K562 (cell line): ENCODE data around the gene RCSD1. TPM values are rescaled to one million over a fixed set of nuclear protein-coding genes. Genes with fewer than 3 reads are reported as not detected.
A peak's percentile ranks its signal among the peaks of the same experiment; 100 is the strongest.

Experiments
- ATAC-seq: fragments of 200-7000 bp; cut with Tn5 transposase; 3 replicates; pipeline ENCODE4 v1.9.1; 2020; ENCODE audit warnings: moderate library complexity
- BruUV-seq: library from RNA; stranded (reverse); fragments of 400-500 nt; replicated peaks from 2 replicates; lab custom pipeline; 2021; lab: Mats Ljungman, UMichigan
- CTCF ChIA-PET: fragments of 300-600 bp; formaldehyde crosslinking; extraction: SDS; loops from one replicate; lab custom pipeline; 2021; ENCODE audit warnings: low intra/inter-chr PET ratio; lab: Yijun Ruan, JAX
- POLR2A ChIA-PET: fragments of 300-600, 350-650 bp; sonication (Branson Sonifier 250); formaldehyde crosslinking; extraction: SDS; loops from one replicate; lab custom pipeline; 2021; ENCODE audit warnings: antibody characterized with exemption, inconsistent platforms; lab: Yijun Ruan, JAX
- DNase-seq, 4 experiments: peaks; one replicate each; pipeline versions ENCODE4 v3.0.0 to v3.0.0-alpha.2; 2011 to 2018; ENCODE audit warnings: low spot score in 3 of 4, mixed read lengths in 3 of 4; ENCODE audit errors: extremely low read depth in 1 of 4
- FAIRE-seq: peaks from 2 replicates; lab custom pipeline; 2011; peaks lifted over from hg19 to GRCh38; lab: Jason Lieb, UNC
- H2AFZ ChIP-seq: 2 replicates; pipeline ENCODE4 v1.6.0; 2011; ENCODE audit warnings: low read depth, low read length, control low read depth, inconsistent platforms
- H3K27ac ChIP-seq: fragments of 200-600 bp; 3 replicates; pipeline ENCODE4 v1.8.0; 2011; ENCODE audit warnings: low read depth, mild to moderate bottlenecking, control low read depth, inconsistent platforms, low read length, moderate library complexity, mixed read lengths; ENCODE audit errors: extremely low read depth
- H3K27me3 ChIP-seq, 2 experiments: fragments of 300-600 bp in 1 of 2; 2 replicates in 1 of 2; 3 replicates in 1 of 2; pipeline versions ENCODE4 v1.6.0 to v1.8.0; 2011; ENCODE audit warnings: inconsistent platforms in 2 of 2, low read length in 2 of 2, mild to moderate bottlenecking in 1 of 2, mixed read lengths in 1 of 2, moderate library complexity in 1 of 2; ENCODE audit not compliant: control insufficient read depth in 2 of 2, insufficient read depth in 2 of 2
- H3K36me3 ChIP-seq: fragments of 300-600 bp; 3 replicates; pipeline ENCODE4 v1.8.0; 2011; ENCODE audit warnings: mild to moderate bottlenecking, low read length, inconsistent platforms; ENCODE audit not compliant: control insufficient read depth, insufficient read depth
- H3K4me1 ChIP-seq, 2 experiments: fragments of 200-600 bp in 1 of 2; replicated peaks in 1 of 2; 2 replicates in 1 of 2; 3 replicates in 1 of 2; pipeline versions ENCODE4 v1.5.1 to v1.8.0; 2011; ENCODE audit warnings: inconsistent platforms in 2 of 2, low read length in 2 of 2, mild to moderate bottlenecking in 1 of 2, mixed read lengths in 1 of 2, moderate library complexity in 1 of 2; ENCODE audit not compliant: control insufficient read depth in 2 of 2, insufficient read depth in 2 of 2
- H3K4me2 ChIP-seq: 2 replicates; pipeline ENCODE4 v1.6.1; 2011; ENCODE audit warnings: low read length, control low read depth, inconsistent platforms, mixed read lengths; ENCODE audit not compliant: insufficient read depth
- H3K4me3 ChIP-seq: fragments of 200-600 bp; sonication (generic), shearing (Covaris generic); 2 replicates; pipeline ENCODE4 v1.5.1; 2016; ENCODE audit warnings: control low read depth, inconsistent platforms
- H3K79me2 ChIP-seq: fragments of 200-600 bp; 3 replicates; pipeline ENCODE4 v1.8.0; 2011; ENCODE audit warnings: low read length, inconsistent platforms; ENCODE audit not compliant: control insufficient read depth, insufficient read depth
- H3K9ac ChIP-seq, 2 experiments: 2 replicates each; pipeline versions ENCODE4 v1.6.0 to v1.6.1; 2011; ENCODE audit warnings: low read depth in 2 of 2, low read length in 2 of 2, control low read depth in 1 of 2, inconsistent platforms in 1 of 2, mild to moderate bottlenecking in 1 of 2, mixed read lengths in 1 of 2; ENCODE audit not compliant: insufficient read depth in 1 of 2
- H3K9me1 ChIP-seq: one replicate; pipeline ENCODE4 v1.6.0; 2011; ENCODE audit warnings: inconsistent platforms, mild to moderate bottlenecking, low read length, moderate library complexity; ENCODE audit not compliant: control insufficient read depth, insufficient read depth
- H3K9me3 ChIP-seq: replicated peaks from 2 replicates; pipeline ENCODE4 v1.5.1; 2011; ENCODE audit warnings: low read depth, low read length, inconsistent platforms; ENCODE audit not compliant: control insufficient read depth, insufficient read depth
- H4K20me1 ChIP-seq: replicated peaks from 2 replicates; pipeline ENCODE4 v1.6.1; 2011; ENCODE audit warnings: low read length, inconsistent platforms, mixed read lengths; ENCODE audit not compliant: control insufficient read depth, insufficient read depth
- BDP1 ChIP-seq: IDR thresholded peaks from 3 replicates; pipeline ENCODE4 v1.6.1; 2011; ENCODE audit not compliant: insufficient read length, insufficient read depth
- CHD1 ChIP-seq: fragments of 200-600 bp; sonication (generic); IDR thresholded peaks from one replicate; pipeline ENCODE4 v1.6.1; 2012; ENCODE audit warnings: mild to moderate bottlenecking, moderate library complexity, low read length, inconsistent platforms
- ERF ChIP-seq: fragments of 450-650 bp; formaldehyde crosslinking; IDR thresholded peaks from 2 replicates; pipeline ENCODE4 v1.4.0; 2020; ENCODE audit warnings: mild to moderate bottlenecking, mixed read lengths
- ETV6 ChIP-seq, 3 experiments: fragments of 150-350 bp in 1 of 3; sonication (generic) in 1 of 3; formaldehyde crosslinking in 1 of 3; IDR thresholded peaks; 2 replicates each; pipeline versions ENCODE4 v1.6.1 to v1.8.0; 2014 to 2022; ENCODE audit warnings: borderline replicate concordance in 2 of 3, low read depth in 2 of 3, antibody characterized with exemption in 1 of 3, low read length in 1 of 3, mild to moderate bottlenecking in 1 of 3, missing genetic modification reagents in 1 of 3
- GTF2A2 ChIP-seq: IDR thresholded peaks from 2 replicates; pipeline ENCODE4 v1.6.1; 2016; ENCODE audit warnings: mild to moderate bottlenecking, missing genetic modification characterization, missing compliant biosample characterization
- JUNB ChIP-seq: fragments of 450-650 bp; formaldehyde crosslinking; conservative IDR thresholded peaks from 2 replicates; pipeline ENCODE4 v1.4.0; 2020; ENCODE audit warnings: mild to moderate bottlenecking
- KAT2B ChIP-seq: IDR thresholded peaks from one replicate; pipeline ENCODE4 v1.6.1; 2012; ENCODE audit warnings: low read depth, mild to moderate bottlenecking, control low read depth, inconsistent platforms, low read length, moderate library complexity
- LEF1 ChIP-seq: fragments of 450-650 bp; IDR thresholded peaks from 2 replicates; pipeline ENCODE4 v1.6.1; 2016; ENCODE audit warnings: mild to moderate bottlenecking
- MED1 ChIP-seq: sonication (generic); formaldehyde crosslinking; IDR thresholded peaks from 2 replicates; pipeline ENCODE4 v1.8.1; 2023; ENCODE audit warnings: missing genetic modification reagents, borderline replicate concordance
- NRF1 ChIP-seq, 2 experiments: fragments of 450-650 bp; IDR thresholded peaks in 1 of 2; conservative IDR thresholded peaks in 1 of 2; 2 replicates each; pipeline ENCODE4 v1.6.1; 2014; ENCODE audit warnings: mild to moderate bottlenecking in 2 of 2
- NUFIP1 ChIP-seq: fragments of 450-650 bp; IDR thresholded peaks from 2 replicates; pipeline ENCODE4 v1.6.1; 2018; ENCODE audit not compliant: partially characterized antibody
- SPI1 ChIP-seq: IDR thresholded peaks from 2 replicates; pipeline ENCODE4 v1.6.1; 2011; ENCODE audit warnings: low read depth, low read length, control low read depth, borderline replicate concordance
- TEAD2 ChIP-seq: fragments of 450-650 bp; IDR thresholded peaks from 2 replicates; pipeline ENCODE4 v1.6.1; 2016; ENCODE audit warnings: missing genetic modification characterization, control low read depth, missing compliant biosample characterization
- TSC22D4 ChIP-seq: fragments of 450-650 bp; IDR thresholded peaks from 2 replicates; pipeline ENCODE4 v1.6.1; 2016; ENCODE audit warnings: missing genetic modification characterization, missing biosample characterization, control low read depth
- ZC3H4 ChIP-seq: sonication (generic); formaldehyde crosslinking; IDR thresholded peaks from 2 replicates; pipeline ENCODE4 v1.9.0; 2021; ENCODE audit warnings: missing genetic modification reagents, borderline replicate concordance
- ZFP36 ChIP-seq: fragments of 150-350 bp; IDR thresholded peaks from 2 replicates; pipeline ENCODE4 v1.6.1; 2018; ENCODE audit warnings: low read length, low read depth; ENCODE audit not compliant: partially characterized antibody
- ZNF217 ChIP-seq: sonication (generic); formaldehyde crosslinking; IDR thresholded peaks from 2 replicates; pipeline ENCODE4 v1.8.0; 2022; ENCODE audit warnings: mild to moderate bottlenecking, missing genetic modification reagents
- ZNF668 ChIP-seq: fragments of 250-450 bp; sonication (Bioruptor Pico); IDR thresholded peaks from 2 replicates; pipeline ENCODE4 v1.8.0; 2022; ENCODE audit warnings: mild to moderate bottlenecking, inconsistent platforms
- ZNF76 ChIP-seq: fragments of 250-450 bp; sonication (Bioruptor Pico); IDR thresholded peaks from 2 replicates; pipeline ENCODE4 v1.4.0; 2020; ENCODE audit warnings: mild to moderate bottlenecking, moderate library complexity, borderline replicate concordance
- WGBS: fragments of 100-300 bp; shearing (Covaris generic); methylation state at CpG from one replicate; pipeline ENCODE4 v1.1.6; 2016; ENCODE audit warnings: low coverage, mixed read lengths; ENCODE audit not compliant: insufficient coverage; ENCODE audit errors: missing lambda C conversion rate; 5-methylcytosine and 5-hydroxymethylcytosine counted together
- in situ Hi-C: fragments of 300-500 bp; cut with MboI; formaldehyde crosslinking; loops from 4 replicates; pipeline ENCODE4 v1.15.0; 2018; ENCODE audit warnings: inconsistent platforms, mixed read lengths
- intact Hi-C: fragments of 100-400 bp; cut with micrococcal nuclease; formaldehyde crosslinking; loops from 2 replicates; pipeline ENCODE4 v1.14.2; 2022
- polyA plus RNA-seq, 8 experiments: library from polyadenylated mRNA; depleted of rRNA in 4 of 8; stranded (reverse) in 5 of 8; unstranded in 3 of 8; fragments of >200 nt; fragmentation: Nextera tagmentation in 2 of 8; fragmentation: Illumina TruSeq in 1 of 8; extraction: Ambion mirVana in 2 of 8; extraction: Trizol in 1 of 8; gene quantifications; 2 replicates each; pipeline versions ENCODE4 v1.2.1 to v1.2.3, GENCODE V29; 2011 to 2014; ENCODE audit warnings: inconsistent platforms in 1 of 8, missing spikeins in 1 of 8
- total RNA-seq, 7 experiments: library from RNA; depleted of rRNA in 6 of 7; stranded (reverse); fragments of >200 nt in 6 of 7; fragmentation: Illumina TruSeq in 2 of 7; extraction: Trizol in 2 of 7; gene quantifications; 2 replicates each; pipeline versions ENCODE4 v1.2.1 to v1.2.3, GENCODE V29; 2011 to 2021; ENCODE audit warnings: low replicate concordance in 1 of 7
- TF ChIP-seq, protein P1 (sequence below), 2 experiments: fragments of 450-650 bp in 1 of 2; sonication (generic) in 1 of 2; formaldehyde crosslinking; conservative IDR thresholded peaks; 2 replicates each; pipeline versions ENCODE4 v1.4.0 to v1.8.1; 2020 to 2022; ENCODE audit warnings: mild to moderate bottlenecking in 1 of 2, missing genetic modification reagents in 1 of 2
- TF ChIP-seq, protein P2 (sequence below): fragments of 250-450 bp; sonication (Bioruptor Pico); IDR thresholded peaks from 2 replicates; pipeline ENCODE4 v1.4.0; 2020; ENCODE audit warnings: mild to moderate bottlenecking, moderate library complexity, borderline replicate concordance

Gene RCSD1
- total and polyA plus RNA-seq, 9 of the 15 experiments (the other 6 are each of a cell fraction or from before 2014, with no cell fraction given) = 7.8 to 69.8 (median 45.3) TPM

DNA sequence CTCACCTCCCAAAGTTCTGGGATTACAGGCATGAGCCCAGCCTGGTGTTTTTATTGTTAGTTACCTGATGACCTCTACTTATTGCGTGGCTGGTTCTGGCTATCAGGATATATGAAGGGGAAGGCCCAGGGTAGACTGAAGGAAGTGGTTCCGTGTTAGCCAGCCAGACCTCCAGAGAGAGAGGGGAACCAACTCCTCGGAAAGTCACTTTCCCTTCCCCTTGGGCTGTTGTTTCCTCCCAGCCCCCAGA lies 2.5 kb upstream of the RCSD1 start:
- Histone ChIP-seq H3K4me3 (peak overlapping the region; percentile 77), H3K9me3 (peaks cover 8% of the 10 kb centered on the region), H3K27me3 (no peaks in the 10 kb centered on the region), H3K79me2 (peaks cover 42% of the 10 kb centered on the region), H2AFZ (peak overlapping the region; percentile 73), H3K4me1 (peaks cover 35 to 53% of the 10 kb centered on the region in 2 experiments), H3K27ac (peak overlapping the region; percentile 97), H3K36me3 (peaks cover 16% of the 10 kb centered on the region), H3K4me2 (peak overlapping the region; percentile 92), H4K20me1 (no peaks in the 10 kb centered on the region), H3K9ac (peak overlapping the region; percentile 85 to 97; a peak in 3 of 4 replicates), H3K9me1 (no peaks in the 10 kb centered on the region)
- WGBS = 0% methylated on average over 3 of the region's 3 CpGs
- intact Hi-C loops (no loop called here), in situ Hi-C loops (no loop called here)
- ChIA-PET POLR2A (interaction anchor here (0.7 to 8.8 kb wide), 17 partner anchors 8 to 511 kb away, joined by 3 to 93 read pairs (median 4); partner anchors contain the start of gene CREG1), CTCF (no interaction called here)
- DNase-seq = no peak
- no peak for ATAC-seq
- FAIRE-seq = no peak
- BruUV-seq = no TSS peak
- no peak for TF ChIP-seq LEF1
- TF ChIP-seq TEAD2 = 0 out of 2 replicates have a peak, but pooled peaks have one; percentile 18
- no peak for TF ChIP-seq NRF1 (conservative IDR thresholded peaks at IDR 0.05 in 1 of 2, IDR thresholded peaks at IDR 0.05 in 1 of 2)
- TF ChIP-seq JUNB (CRISPR knock-in tag) = no peak
- TF ChIP-seq, protein P1, sequence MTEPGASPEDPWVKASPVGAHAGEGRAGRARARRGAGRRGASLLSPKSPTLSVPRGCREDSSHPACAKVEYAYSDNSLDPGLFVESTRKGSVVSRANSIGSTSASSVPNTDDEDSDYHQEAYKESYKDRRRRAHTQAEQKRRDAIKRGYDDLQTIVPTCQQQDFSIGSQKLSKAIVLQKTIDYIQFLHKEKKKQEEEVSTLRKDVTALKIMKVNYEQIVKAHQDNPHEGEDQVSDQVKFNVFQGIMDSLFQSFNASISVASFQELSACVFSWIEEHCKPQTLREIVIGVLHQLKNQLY (CRISPR knock-in tag; conservative IDR thresholded peaks at IDR 0.05) = no peak
- TF ChIP-seq ZNF217 = no peak
- no peak for TF ChIP-seq KAT2B
- TF ChIP-seq, protein P2, sequence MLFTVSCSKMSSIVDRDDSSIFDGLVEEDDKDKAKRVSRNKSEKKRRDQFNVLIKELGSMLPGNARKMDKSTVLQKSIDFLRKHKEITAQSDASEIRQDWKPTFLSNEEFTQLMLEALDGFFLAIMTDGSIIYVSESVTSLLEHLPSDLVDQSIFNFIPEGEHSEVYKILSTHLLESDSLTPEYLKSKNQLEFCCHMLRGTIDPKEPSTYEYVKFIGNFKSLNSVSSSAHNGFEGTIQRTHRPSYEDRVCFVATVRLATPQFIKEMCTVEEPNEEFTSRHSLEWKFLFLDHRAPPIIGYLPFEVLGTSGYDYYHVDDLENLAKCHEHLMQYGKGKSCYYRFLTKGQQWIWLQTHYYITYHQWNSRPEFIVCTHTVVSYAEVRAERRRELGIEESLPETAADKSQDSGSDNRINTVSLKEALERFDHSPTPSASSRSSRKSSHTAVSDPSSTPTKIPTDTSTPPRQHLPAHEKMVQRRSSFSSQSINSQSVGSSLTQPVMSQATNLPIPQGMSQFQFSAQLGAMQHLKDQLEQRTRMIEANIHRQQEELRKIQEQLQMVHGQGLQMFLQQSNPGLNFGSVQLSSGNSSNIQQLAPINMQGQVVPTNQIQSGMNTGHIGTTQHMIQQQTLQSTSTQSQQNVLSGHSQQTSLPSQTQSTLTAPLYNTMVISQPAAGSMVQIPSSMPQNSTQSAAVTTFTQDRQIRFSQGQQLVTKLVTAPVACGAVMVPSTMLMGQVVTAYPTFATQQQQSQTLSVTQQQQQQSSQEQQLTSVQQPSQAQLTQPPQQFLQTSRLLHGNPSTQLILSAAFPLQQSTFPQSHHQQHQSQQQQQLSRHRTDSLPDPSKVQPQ (CRISPR knock-in tag) = peak; percentile 10; the same call in 1 of the 2 replicates
- no peak for TF ChIP-seq BDP1
- TF ChIP-seq ZNF76 = peak; percentile 20; the same call in 1 of the 2 replicates
- peak; percentile 34 for TF ChIP-seq CHD1
- peak; percentile 5; the same call in 1 of the 2 replicates for TF ChIP-seq ERF
- TF ChIP-seq ETV6 (IDR thresholded peaks at IDR 0.05; ENCODE audit: borderline replicate concordance in 1 of 2, low read depth in 2 of 2, low read length in 1 of 2) = 0 out of 4 replicates have a peak, but pooled peaks of 1 of the 2 experiments have one; percentile 58
- no peak for TF ChIP-seq ETV6 (CRISPR knock-in tag; IDR thresholded peaks at IDR 0.05; ENCODE audit: borderline replicate concordance)
- peak; percentile 5; the same call in 1 of the 2 replicates for TF ChIP-seq ZNF668 (CRISPR knock-in tag)
- TF ChIP-seq SPI1 = peak; percentile 75
- no peak for TF ChIP-seq GTF2A2 (tag)
- TF ChIP-seq ZFP36 = peak; percentile 26
- TF ChIP-seq NUFIP1 = peak; percentile 81
- no peak for TF ChIP-seq MED1 (CRISPR knock-in tag)
- peak; percentile 59; the same call in 1 of the 2 replicates for TF ChIP-seq ZC3H4 (CRISPR knock-in tag)
- TF ChIP-seq TSC22D4 = no peak
